Hindlimb muscle (tissue), 1 donor: ENCODE data around the gene CDC7. TPM values are rescaled to one million over a fixed set of nuclear protein-coding genes. Genes with fewer than 3 reads are reported as not detected.
"Not testable (repeated sequence)": the region's sequence is repeated elsewhere in the genome, so short reads cannot be mapped to it uniquely, and the experiment has no call there.

Experiments used
- DNase-seq: peaks from one replicate; pipeline ENCODE4 v3.0.0-alpha.2; 2013
- polyA plus RNA-seq: library from polyadenylated mRNA; unstranded; fragments of 120-200 nt; gene quantifications from one replicate; pipeline ENCODE4 v1.2.1, GENCODE V29; 2013; ENCODE audit not compliant: insufficient read length

CDC7 gene
- polyA plus RNA-seq: 8.1 TPM

GRCh38 chr1:91500756-91501522, at the start of gene CDC7:
TSS of gene CDC7 (plus strand) at chr1:91500851. CDS start at chr1:91501717, 866 bp downstream.
- peak; percentile 95 for DNase-seq

DNA sequence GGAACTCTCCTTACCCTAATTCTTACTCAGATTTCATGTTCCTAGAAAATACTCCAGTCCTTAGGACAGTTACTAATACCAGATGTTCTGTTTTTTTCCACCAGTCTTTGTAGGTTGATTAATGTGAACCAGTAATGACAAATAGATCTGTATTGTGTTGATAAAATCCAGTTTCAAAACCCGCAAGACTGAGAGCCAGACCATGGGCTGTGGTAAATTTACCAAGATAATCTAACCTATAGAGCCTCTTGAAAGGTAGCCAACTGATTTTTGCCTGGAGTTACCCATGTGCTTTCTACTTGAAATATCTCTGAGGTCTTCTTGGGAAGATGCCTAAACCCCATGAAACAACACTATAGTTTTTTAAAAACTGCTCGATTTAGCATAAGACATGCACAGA, 46.5 kb upstream of the CDC7 start:
- no peak for DNase-seq

DNA sequence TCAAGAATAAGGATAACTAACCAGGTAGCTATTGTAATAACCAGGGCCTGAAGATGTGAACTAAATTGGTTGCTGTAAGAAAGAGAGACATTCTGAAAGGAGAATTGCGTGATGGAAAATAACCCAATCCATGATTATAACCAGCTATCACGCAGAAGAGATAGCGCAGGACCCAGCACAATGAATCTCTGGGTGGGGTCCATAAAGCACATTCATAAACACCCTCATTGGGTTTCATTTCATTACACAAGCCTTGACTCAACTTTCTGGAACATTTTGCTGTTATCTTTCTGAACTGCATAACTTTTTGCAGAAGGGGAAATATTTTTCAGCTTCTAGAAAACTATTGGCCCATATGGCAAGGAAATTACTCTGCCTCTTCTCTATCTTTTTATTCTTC, 45.3 kb upstream of the CDC7 start:
- DNase-seq: no peak

- DNase-seq: no peak
Observed at GRCh38 chr1:91455896-91456295, 44.8 kb upstream of the CDC7 start.

DNA sequence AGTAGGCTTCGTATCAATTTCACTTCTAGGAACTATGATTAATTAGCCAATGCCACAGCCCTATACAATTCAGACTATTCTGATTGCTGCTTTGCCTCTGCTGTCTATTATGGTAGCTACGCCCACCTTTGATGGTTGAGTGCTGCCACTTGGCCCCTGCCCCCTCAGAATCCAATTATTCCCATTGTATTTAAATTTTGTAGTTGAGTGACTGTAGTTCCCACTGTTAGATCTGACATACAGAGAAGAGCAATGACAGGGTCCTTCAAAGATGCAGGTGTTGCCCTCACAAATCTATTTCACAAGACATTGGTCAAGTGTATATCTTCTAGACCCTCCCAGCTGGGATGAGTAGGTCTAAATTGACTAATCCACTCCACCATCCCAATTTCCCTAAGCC, 35.3 kb upstream of the CDC7 start:
- DNase-seq: not testable (repeated sequence)

DNA sequence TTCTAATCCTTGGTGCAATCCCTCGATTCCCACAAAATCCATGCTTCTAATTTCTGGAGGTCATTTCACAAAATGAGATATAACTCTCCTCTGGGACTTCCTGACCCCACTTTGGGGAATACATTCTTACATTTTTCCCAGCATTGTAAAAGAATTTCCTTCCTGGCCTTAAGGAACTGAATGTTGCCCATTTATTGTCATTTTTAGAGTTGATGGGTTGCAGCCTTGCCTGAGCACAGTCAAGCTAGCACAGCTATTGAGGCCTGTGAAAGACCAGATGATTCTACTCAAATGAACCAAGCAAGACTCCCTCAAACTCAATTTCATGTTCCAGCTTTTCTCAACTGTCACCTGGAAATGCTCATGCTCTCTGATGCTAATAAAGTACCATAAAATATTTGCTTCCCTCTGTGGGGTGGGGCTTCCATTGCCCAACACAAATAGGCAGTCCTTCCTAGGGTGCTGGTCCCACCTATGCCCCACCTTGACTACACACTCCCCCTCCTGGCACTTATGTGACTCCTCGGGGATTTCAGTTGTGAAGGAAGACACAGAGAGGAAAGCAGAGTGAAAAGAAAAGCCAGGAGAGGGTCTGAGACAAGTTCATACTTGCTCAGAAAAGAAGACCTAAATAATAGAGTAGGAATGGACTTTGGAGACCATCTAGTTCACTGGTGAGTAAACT, 24.0 kb upstream of the CDC7 start:
- no peak for DNase-seq

DNA sequence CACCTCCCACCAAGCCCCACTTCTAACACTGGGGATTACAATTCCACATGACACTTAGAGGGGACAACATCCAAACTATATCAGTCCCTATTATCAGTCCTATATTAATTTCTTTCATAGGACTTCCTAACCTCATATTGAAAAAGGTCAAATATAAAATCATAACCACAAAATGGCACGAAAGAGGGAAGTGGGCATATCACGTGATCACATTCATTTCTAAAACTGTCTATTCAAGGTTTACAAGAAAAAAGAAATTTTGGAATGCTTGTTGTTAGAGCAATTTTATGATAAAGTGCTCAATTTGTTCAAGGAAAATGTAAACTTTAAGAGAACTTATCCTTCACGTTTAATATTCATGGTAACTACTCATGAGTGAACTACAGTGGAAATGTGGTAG, 13.2 kb upstream of the CDC7 start:
- DNase-seq: no peak

DNA sequence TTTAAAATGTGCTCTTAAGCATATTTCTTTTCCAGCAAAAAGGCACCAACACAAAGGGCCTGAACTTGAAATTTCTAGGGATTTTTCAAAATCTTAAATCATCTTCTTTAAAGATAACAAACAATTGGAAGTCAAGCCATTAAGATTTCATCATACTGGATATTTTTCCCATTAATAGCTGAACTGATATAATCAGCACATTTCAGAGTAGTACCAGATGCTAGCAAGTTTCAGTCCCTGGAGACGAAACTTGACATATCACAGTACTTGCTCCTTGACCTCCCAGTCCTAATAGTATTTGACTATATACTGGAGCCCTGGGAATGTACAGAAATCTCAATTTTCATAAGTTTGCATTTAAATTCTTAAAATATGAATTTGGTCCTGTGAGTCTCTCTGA, 10.2 kb upstream of the CDC7 start:
- DNase-seq: no peak

- DNase-seq: no peak
Observed at GRCh38 chr1:91498035-91498434, 2.6 kb upstream of the CDC7 start.

DNA sequence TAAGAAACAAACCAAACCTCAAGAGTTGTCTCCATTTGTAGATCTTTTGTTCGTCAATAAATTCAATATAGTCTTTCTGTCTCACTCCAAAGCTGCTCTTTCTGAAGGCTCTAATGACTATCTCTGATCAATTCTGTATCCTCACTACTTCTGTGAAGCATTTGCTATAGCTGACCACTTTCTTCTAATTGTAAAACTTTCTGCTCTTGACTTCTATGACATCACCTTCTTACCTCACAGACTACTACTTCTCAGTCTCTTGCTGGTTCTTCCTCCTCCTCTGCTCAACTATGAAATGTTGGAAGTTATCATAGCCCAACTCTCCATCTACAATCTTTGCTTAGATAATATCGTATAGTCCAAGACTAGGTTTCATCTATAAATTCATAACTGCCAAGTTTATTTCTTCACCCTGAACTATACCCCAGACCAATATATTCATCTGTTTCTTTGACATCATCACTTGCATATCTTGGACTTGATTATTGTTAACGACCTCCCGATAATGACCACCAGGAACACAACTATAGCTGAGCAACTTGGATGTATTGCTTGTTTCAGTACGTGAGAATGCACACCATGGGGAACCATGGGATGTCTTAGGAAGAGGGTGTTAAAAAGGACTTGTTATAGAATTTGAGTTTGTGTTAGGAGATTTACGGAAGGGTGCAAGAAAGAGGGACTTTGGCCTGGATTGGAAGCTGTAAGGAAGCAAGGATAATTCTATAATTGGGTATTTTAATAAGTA, 2.0 kb upstream of the CDC7 start:
- DNase-seq: no peak

DNA sequence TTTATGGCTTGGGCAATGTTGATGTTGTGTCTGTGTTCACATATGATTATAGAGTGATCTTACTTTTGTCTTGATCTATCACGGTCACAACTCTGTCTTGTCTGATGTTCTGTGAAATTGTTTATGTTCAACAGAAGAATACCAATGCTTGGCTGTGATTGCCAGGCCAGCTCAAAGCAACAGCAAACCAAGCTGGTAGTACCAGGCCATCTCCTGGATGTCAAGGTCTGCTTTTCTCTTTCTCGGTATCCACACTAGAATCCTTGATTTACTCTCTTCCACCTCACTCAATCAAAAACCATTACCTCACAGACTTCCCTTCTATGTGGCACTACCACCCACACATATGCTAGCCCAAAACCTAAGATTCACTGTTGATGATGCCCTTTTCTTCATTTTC, 1.3 kb upstream of the CDC7 start:
- DNase-seq: no peak

DNA sequence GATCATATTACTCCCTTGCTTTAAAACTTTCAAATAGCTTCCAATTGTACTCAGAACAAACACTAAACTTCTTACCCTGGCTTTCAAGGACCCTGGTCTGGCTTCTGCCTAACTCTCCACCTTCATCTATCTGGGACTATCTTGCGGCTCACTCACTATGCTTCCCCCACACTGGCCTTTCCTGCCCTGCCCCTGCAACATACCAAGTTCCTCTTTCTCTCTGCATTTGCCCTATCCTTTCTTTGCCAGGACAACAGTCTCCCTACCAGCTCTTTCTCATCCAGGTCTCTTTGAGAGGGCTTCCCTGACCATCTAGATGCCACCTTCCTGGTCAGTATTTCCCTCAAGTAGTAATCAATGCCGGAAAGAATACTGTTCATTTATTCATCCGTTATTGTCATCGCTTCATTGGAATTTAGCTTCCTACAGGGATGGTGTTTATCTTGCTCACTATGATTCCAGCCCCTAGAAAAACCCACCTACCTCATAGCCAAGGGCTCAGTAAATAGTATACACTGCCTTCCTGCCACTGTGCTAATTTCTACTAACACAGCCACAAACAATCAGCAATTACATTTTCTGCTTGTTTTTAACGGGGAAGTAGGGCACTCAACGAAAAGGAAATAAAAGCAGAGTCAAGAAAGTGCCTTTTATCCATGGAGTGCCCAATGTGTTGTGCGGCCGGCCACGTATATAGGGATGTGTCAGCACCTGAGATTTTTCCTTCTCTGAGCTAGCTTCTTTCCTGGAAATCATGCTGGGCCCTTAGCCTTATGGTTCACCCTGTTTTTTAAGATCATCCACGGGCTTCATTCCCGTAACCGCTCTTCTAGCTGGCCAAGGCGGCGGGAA, 521 bp upstream of the CDC7 start:
- no peak for DNase-seq

GRCh38 chr1:91501523-91501851, 836 bp downstream of the CDC7 start:
- DNase-seq: no peak

DNA sequence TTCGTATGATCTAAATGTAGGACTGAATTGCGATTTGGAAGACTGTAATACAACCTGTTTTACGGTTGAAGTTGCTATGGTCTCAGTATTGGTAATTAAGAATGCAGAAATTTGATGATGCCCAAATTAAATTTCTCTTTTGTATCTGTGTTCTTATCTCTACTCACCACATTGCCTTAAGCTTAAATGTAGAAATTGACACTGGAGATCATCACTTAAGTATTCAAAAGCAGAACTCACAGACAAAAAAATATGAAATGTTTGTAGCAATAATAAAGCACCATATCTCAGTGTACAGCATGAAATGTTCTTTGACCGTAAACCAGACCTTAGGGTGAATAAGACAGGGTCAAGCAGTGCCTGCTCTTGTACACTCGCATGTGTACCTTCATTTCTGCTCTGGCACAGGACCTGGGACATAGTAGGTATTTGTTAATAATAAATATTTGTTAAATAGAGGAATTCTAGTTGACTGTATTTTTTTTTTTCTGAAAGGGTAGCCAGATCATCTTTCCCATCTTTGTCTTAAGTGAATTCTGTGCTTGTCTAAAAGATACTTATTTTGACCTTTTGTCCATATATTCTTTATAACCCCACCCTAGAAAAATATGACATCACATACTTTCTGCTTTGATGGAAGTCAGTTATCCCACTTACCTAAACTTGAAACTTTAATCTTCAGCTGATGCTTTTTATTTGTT, 1.5 kb downstream of the CDC7 start:
- no peak for DNase-seq

DNA sequence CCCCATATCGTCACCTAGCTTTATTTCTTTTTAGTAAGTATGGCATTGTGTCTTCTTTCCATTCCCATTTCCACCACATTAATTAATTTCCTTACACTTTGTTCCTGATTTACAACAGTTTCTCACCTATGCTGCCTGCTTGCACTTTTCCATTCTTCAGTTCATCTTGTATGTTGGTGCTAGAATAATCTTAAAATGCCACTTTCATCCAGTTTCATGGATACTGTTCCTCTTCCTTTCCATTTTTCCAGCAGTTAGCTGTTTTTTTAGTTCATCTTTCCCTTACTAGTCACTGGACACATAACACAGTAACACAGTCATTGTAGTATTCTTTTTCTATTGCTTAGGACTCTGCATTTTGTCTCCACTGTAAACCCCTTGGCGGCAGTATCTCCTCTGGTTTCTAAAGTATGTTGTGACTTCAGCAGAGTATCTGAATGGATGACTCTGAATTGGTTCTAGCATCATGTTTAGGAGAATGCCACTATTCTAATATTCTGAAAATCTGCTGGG, 2.1 kb downstream of the CDC7 start:
- DNase-seq: no peak

DNA sequence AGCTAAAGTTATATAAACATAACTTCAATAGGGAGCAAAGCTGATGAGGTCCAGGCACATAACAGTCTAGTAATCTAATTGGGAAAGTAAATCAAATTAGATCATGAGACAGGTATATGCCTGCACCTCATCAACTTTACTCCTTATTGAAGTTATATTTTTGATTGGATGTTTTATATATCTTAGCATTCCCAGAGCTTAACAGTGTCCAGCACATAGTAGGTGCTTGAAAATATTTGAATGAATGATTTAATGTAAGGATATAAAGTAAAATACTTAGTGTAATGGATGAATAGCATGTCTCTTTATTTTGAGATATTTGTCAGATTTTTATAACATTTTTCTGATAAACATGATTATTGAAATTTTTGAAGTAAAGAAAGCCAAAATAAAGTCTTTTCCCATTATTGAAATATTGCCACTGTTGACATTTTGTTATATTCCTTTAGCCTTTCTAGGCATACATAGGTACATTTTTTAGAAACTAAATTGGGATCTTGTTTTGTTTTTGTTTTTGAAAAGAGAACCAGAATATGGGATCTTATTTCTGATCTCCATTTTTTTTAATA, 2.8 kb downstream of the CDC7 start:
- no peak for DNase-seq

DNA sequence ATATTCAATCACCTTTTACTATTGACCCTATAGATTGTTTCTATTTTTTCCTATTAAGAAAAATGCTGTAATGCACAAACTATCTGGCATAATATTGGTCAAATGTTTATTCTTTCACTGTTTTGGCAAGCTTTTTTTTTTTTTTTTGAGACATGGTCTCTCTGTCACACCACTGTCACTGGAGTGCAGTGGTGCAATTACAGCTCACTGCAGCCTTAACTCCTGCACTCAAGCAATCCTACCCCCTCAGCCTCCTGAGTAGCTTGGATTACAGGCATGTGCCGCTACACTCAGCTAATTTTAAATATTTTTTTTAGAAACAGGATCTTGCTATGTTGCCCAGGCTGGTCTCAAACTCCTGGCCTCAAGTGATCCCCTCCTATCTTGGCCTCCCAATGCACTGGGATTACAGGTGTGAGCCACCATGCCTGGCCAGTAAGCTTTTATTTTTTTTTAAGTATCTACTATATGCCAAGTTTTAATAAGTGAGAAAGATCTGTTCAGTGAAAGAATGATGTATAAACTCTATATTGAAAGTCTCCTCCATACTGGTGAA, 3.4 kb downstream of the CDC7 start:
- DNase-seq: no peak

- no peak for DNase-seq
Observed at GRCh38 chr1:91505086-91505485, 4.4 kb downstream of the CDC7 start.

DNA sequence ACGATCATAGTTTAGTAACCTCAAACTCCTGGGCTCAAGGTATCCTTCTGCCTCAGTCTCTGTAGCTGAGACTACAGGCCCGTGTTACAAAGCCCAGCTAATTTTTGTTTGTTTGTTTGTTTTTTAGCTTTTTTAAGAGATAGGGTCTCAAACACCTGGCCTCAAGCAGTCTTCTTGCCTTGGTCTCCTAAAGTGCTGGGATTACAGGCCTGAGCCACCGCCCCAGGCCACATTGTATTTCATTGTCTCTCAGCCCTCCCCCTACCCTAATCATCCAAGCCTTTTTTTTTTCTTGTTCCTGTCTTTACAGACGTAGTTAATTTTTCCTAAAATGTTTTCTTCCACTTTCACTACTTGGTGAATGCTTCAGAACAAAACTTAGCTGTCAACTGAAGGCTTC, 5.4 kb downstream of the CDC7 start:
- DNase-seq: no peak

DNA sequence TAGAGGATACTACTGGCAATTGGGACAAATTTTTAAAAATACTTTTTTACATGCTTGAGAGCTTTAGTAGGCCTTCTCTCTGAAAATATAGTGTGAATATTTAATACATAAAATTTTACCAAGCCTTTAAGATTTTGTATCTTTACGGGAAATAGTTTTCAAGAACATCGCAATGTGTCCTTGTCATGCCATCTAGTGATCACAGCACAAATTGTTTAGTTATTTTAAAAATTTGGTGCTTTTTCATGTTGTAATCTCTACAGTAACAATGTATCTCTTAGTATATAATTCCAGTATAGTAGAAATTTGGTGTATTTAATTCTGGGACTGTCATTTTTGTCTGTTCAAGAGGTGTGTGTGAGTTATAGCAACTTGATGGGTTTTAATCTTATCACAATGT, 6.7 kb downstream of the CDC7 start:
- no peak for DNase-seq

DNA sequence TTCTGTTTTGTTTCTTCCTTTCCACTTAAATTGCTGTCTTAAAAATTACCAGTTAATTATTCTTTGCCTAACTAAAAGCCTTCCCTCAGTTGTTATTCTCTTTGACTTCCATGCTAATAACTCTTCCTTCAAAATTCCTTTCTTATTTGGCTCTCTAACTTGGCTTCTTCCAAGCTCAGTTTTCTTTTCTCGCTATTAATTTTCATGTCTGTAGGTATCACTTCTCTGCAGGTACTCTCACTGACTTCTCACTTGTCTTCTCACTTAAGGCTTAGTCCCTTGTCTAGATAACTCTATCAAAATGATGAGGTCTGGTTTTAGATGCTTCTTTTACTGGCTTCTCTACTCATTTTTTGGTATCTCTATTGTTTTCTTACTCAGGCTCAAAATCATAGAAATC, 10.1 kb downstream of the CDC7 start:
- DNase-seq: no peak
